H54 (cell line): ENCODE measurements around the gene IL24.

ENCODE experiments used
- DNase-seq: peaks from one replicate; pipeline ENCODE4 v3.0.0; 2011; ENCODE audit warnings: low spot score, mixed read lengths; ENCODE audit not compliant: insufficient read length
- FAIRE-seq: peaks from 3 replicates; lab custom pipeline; 2011; peaks lifted over from hg19 to GRCh38; lab: Jason Lieb, UNC
- POLR2A ChIP-seq: IDR thresholded peaks from 2 replicates; pipeline ENCODE4 v1.6.1; 2011; ENCODE audit warnings: low read depth, mild to moderate bottlenecking, low read length

Gene IL24

GRCh38 chr1:206866062-206866461 lies 31.2 kb upstream of the IL24 start:
- DNase-seq: no peak
- no peak for FAIRE-seq
- TF ChIP-seq POLR2A: no peak

- FAIRE-seq: no peak
- TF ChIP-seq POLR2A: no peak
- no peak for DNase-seq
Observed at GRCh38 chr1:206867239-206867638, 30.0 kb upstream of the IL24 start.

GRCh38 chr1:206867716-206868115 lies 29.5 kb upstream of the IL24 start:
- no peak for FAIRE-seq
- no peak for TF ChIP-seq POLR2A
- DNase-seq: no peak

- no peak for FAIRE-seq
- no peak for DNase-seq
- no peak for TF ChIP-seq POLR2A
Observed at GRCh38 chr1:206868264-206868663, 29.0 kb upstream of the IL24 start.

GRCh38 chr1:206872139-206872538 lies 25.1 kb upstream of the IL24 start:
- no peak for TF ChIP-seq POLR2A
- FAIRE-seq: no peak
- DNase-seq: no peak

GRCh38 chr1:206873603-206874188 lies 23.5 kb upstream of the IL24 start:
- DNase-seq: no peak
- TF ChIP-seq POLR2A: no peak
- FAIRE-seq: no peak

GRCh38 chr1:206875752-206876377 lies 21.4 kb upstream of the IL24 start:
- DNase-seq (no peak), FAIRE-seq (no peak)
- no peak for TF ChIP-seq POLR2A

- DNase-seq: no peak
- no peak for TF ChIP-seq POLR2A
- FAIRE-seq: no peak
Observed at GRCh38 chr1:206878456-206878855, 18.8 kb upstream of the IL24 start.

GRCh38 chr1:206880314-206880713 lies 16.9 kb upstream of the IL24 start:
- DNase-seq: no peak
- FAIRE-seq: no peak
- no peak for TF ChIP-seq POLR2A

- DNase-seq (no peak), FAIRE-seq (no peak)
- TF ChIP-seq POLR2A: no peak
Observed at GRCh38 chr1:206882555-206882954, 14.7 kb upstream of the IL24 start.

GRCh38 chr1:206883160-206883559 lies 14.1 kb upstream of the IL24 start:
- DNase-seq (no peak), FAIRE-seq (no peak)
- TF ChIP-seq POLR2A: no peak

- DNase-seq (no peak), FAIRE-seq (no peak)
- TF ChIP-seq POLR2A: no peak
Observed at GRCh38 chr1:206883876-206884275, 13.4 kb upstream of the IL24 start.

GRCh38 chr1:206885341-206886060 lies 11.7 kb upstream of the IL24 start:
- no peak for TF ChIP-seq POLR2A
- no peak for DNase-seq

GRCh38 chr1:206886831-206887230 lies 10.4 kb upstream of the IL24 start:
- no peak for FAIRE-seq
- TF ChIP-seq POLR2A: no peak

More at GRCh38 chr1:206885341-206886060, 11.7 kb upstream of the IL24 start:
- no peak for FAIRE-seq

GRCh38 chr1:206887701-206888100 lies 9.5 kb upstream of the IL24 start:
- no peak for FAIRE-seq
- no peak for TF ChIP-seq POLR2A
- DNase-seq: no peak

More at GRCh38 chr1:206886831-206887230, 10.4 kb upstream of the IL24 start:
- no peak for DNase-seq
